Effector memory CD4-positive, alpha-beta T cell (primary cell): ENCODE measurements around the gene SMPD3.
A peak's percentile ranks its signal among the peaks of the same experiment; 100 is the strongest.

Experiments
- DNase-seq, 3 donors: peaks; one replicate each; pipeline ENCODE4 v3.0.0-alpha.2; 2020
- H3K27ac ChIP-seq: 2 replicates; pipeline ENCODE4 v1.7.0; 2013; ENCODE audit warnings: mild to moderate bottlenecking, low read length, moderate library complexity; ENCODE audit not compliant: insufficient read depth, poor library complexity, severe bottlenecking
- H3K27me3 ChIP-seq: replicated peaks from 2 replicates; pipeline ENCODE4 v1.7.0; 2013; ENCODE audit warnings: mild to moderate bottlenecking, low read length; ENCODE audit not compliant: insufficient read depth, control insufficient read depth, poor library complexity, severe bottlenecking
- H3K36me3 ChIP-seq: 2 replicates; pipeline ENCODE4 v1.7.0; 2013; ENCODE audit warnings: mild to moderate bottlenecking, low read length, moderate library complexity; ENCODE audit not compliant: control insufficient read depth, insufficient read depth
- H3K4me1 ChIP-seq: 2 replicates; pipeline ENCODE4 v1.7.0; 2013; ENCODE audit warnings: low read length, mild to moderate bottlenecking; ENCODE audit not compliant: control insufficient read depth, insufficient read depth, poor library complexity, severe bottlenecking
- H3K4me3 ChIP-seq: 2 replicates; pipeline ENCODE4 v1.7.0; 2013; ENCODE audit warnings: low read length, low read depth, mild to moderate bottlenecking; ENCODE audit not compliant: insufficient read depth, poor library complexity, severe bottlenecking
- H3K9me3 ChIP-seq: 2 replicates; pipeline ENCODE4 v1.7.0; 2013; ENCODE audit warnings: mild to moderate bottlenecking, low read length, moderate library complexity; ENCODE audit not compliant: control insufficient read depth

SMPD3 gene

GRCh38 chr16:68473358-68474070, 25.2 kb upstream of the SMPD3 start:
- H3K36me3 ChIP-seq: no peaks in the 10 kb centered on the region
- H3K27ac ChIP-seq: no peak overlapping the region
- H3K27me3 ChIP-seq: no peaks in the 10 kb centered on the region
- H3K4me1 ChIP-seq: peaks cover 15% of the 10 kb centered on the region
- DNase-seq: no peak
- H3K4me3 ChIP-seq: no peak overlapping the region
- no peaks in the 10 kb centered on the region for H3K9me3 ChIP-seq

DNA sequence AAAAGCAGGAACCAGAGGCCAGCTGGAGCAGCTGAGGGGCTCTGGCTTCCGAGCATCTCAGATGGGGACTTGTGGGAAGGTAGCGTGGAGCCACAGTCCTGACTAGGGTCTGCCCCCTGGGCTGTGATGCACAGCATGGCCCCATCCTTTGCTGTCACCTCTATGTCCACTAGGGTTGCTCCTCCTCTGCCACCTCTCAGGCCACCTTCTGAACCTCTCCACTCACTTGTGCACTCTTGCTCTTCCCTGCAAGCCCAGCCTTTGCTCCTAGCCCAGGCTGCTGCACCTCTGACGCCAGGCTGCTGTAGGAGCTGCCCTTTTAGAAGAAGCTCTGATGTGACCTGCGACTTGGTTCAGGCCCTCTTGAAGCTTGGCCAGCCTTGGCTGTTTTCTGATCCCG, 24.3 kb upstream of the SMPD3 start:
- no peaks in the 10 kb centered on the region for H3K36me3 ChIP-seq
- no peak for DNase-seq
- no peak overlapping the region for H3K4me3 ChIP-seq
- no peak overlapping the region for H3K27ac ChIP-seq
- H3K4me1 ChIP-seq: peaks cover 15% of the 10 kb centered on the region
- H3K27me3 ChIP-seq: no peaks in the 10 kb centered on the region
- H3K9me3 ChIP-seq: no peaks in the 10 kb centered on the region

GRCh38 chr16:68470461-68471150, 22.3 kb upstream of the SMPD3 start:
- H3K9me3 ChIP-seq: no peaks in the 10 kb centered on the region
- H3K4me3 ChIP-seq: peak overlapping the region; percentile 61
- H3K27ac ChIP-seq: peak overlapping the region; percentile 29
- H3K27me3 ChIP-seq: no peaks in the 10 kb centered on the region
- H3K4me1 ChIP-seq: peaks cover 15% of the 10 kb centered on the region
- DNase-seq: no peak
- H3K36me3 ChIP-seq: no peaks in the 10 kb centered on the region

DNA sequence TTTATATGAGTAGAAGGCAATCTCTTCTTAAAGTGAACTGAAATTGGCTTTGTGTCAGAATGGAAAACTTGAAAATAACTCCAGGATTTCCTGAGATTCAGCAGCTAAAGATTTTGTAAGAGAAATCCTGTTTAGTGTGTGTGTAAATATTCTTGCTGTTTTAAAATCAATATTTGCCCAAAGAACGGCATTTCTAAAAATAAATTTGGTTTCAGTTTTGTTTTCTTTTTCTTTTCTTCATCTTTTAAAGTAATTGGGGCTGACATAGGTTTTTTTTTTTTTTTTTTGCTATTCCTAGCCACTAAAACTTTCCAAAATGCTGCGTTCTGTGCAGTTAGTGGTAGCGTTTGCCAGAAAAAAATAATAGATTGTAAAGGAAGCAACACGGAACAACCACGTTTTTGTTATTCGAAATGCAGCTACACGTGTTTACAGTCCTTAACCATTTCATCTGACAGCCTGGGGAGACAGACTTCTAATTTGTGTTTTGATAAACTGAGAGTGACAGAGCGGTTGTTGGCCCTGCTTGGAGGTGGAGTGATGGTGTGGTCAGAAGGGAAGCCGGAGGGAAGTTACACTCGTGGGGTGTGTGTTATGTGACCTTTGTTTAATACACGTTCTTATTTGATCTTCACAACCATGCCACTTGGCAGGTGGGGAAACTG, 21.6 kb upstream of the SMPD3 start:
- peaks cover 15% of the 10 kb centered on the region for H3K4me1 ChIP-seq
- H3K9me3 ChIP-seq: no peaks in the 10 kb centered on the region
- DNase-seq: no peak
- no peaks in the 10 kb centered on the region for H3K36me3 ChIP-seq
- peak overlapping the region; percentile 61 for H3K4me3 ChIP-seq
- no peaks in the 10 kb centered on the region for H3K27me3 ChIP-seq
- peak overlapping the region; percentile 29 for H3K27ac ChIP-seq

DNA sequence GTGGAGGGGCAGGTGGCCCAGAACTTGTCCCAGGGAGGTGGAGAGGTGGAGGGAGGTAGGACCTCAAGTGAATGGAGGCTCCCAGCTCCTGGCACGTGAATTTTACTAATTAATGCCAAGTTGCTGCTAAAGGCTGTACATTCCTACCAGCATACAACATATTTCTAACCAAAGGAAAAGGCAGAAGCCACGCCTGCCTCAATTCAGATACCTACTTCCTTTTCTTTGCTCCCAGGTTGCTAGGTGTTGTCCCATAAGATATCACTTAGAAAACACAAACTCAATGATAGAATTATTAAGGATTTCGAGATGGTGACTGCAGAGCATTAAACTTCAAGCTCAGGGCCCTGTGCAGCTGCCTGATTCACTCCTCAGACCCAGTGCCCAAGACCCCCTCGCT, 20.5 kb upstream of the SMPD3 start:
- no peak for DNase-seq
- no peaks in the 10 kb centered on the region for H3K27me3 ChIP-seq
- peaks cover 15% of the 10 kb centered on the region for H3K4me1 ChIP-seq
- H3K36me3 ChIP-seq: no peaks in the 10 kb centered on the region
- H3K4me3 ChIP-seq: no peak overlapping the region
- no peaks in the 10 kb centered on the region for H3K9me3 ChIP-seq
- H3K27ac ChIP-seq: no peak overlapping the region

DNA sequence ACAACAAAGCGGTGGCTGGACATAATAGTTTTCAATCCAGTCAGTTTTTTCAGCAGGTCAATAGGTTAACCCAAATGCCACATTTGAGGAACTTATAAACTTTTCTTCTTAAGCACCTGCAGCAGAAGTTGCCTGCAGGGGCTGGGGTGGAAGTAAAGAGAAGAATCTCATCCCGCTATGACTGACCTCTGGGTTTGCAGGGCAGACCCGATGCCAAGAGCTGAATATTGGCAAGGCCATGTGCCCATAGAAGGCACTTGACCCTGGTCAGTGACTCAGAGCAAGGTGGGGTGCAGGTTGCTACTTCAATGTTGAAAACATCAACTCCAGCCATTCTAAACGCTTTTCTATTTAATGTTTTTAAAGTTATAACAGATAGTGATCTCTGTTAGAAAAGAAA, 17.9 kb upstream of the SMPD3 start:
- Histone ChIP-seq H3K9me3 (no peaks in the 10 kb centered on the region), H3K4me1 (peaks cover 15% of the 10 kb centered on the region), H3K27me3 (no peaks in the 10 kb centered on the region), H3K36me3 (no peaks in the 10 kb centered on the region), H3K4me3 (no peak overlapping the region), H3K27ac (no peak overlapping the region)
- DNase-seq: no peak

GRCh38 chr16:68463904-68464303, 15.6 kb upstream of the SMPD3 start:
- no peak for DNase-seq
- Histone ChIP-seq H3K4me1 (no peaks in the 10 kb centered on the region), H3K27ac (no peak overlapping the region), H3K27me3 (no peaks in the 10 kb centered on the region), H3K9me3 (no peaks in the 10 kb centered on the region), H3K4me3 (no peak overlapping the region), H3K36me3 (no peaks in the 10 kb centered on the region)

- H3K36me3 ChIP-seq: no peaks in the 10 kb centered on the region
- H3K4me3 ChIP-seq: no peak overlapping the region
- H3K9me3 ChIP-seq: no peaks in the 10 kb centered on the region
- no peaks in the 10 kb centered on the region for H3K27me3 ChIP-seq
- H3K27ac ChIP-seq: no peak overlapping the region
- H3K4me1 ChIP-seq: no peaks in the 10 kb centered on the region
- no peak for DNase-seq
Measured at GRCh38 chr16:68460067-68460466, 11.8 kb upstream of the SMPD3 start.

DNA sequence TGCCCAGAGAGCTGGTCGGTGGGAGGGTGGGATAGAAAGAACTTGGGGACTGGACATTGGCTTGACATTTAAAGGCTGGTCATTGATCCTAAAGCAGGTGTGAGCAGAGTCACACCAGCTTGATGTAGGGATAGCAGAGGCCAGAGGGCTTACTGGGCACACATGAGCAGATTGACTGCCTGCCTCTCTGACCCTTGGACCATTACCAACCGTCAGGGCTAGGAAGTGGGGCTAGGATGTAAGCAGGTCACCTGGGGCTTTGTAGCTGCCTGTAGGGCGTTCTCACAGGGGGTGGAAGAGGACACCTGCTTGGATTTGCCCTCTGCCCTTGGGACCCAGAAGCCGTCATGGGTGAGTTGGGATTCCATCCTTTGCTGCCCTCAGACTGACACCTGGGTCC, 11.1 kb upstream of the SMPD3 start:
- Histone ChIP-seq H3K36me3 (no peaks in the 10 kb centered on the region), H3K4me3 (no peak overlapping the region)
- no peak for DNase-seq

DNA sequence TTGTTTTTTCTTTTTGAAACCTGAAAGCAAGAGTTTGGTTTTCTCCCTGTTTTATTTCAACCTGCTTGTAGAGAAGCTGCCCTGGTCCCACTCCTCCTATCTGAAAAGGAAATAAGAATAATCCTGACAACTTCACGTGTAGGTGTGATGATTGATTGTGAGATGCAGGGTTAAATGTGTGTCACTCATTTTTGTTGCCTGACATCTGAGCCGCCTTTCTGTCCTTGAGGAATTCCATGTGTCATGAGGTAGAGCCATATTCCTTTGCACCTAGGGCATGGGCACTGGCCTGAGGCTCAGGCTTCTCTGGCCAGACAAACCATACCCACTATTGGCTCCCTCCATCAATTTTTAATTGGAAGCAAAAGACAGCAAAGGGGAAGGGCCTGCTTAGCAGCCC, 10.2 kb upstream of the SMPD3 start:
- Histone ChIP-seq H3K27ac (no peak overlapping the region), H3K36me3 (no peaks in the 10 kb centered on the region), H3K4me1 (no peaks in the 10 kb centered on the region), H3K9me3 (no peaks in the 10 kb centered on the region), H3K27me3 (no peaks in the 10 kb centered on the region), H3K4me3 (no peak overlapping the region)
- no peak for DNase-seq

More for the DNA sequence above, 11.1 kb upstream of the SMPD3 start:
- Histone ChIP-seq H3K27ac (no peak overlapping the region), H3K9me3 (no peaks in the 10 kb centered on the region), H3K27me3 (no peaks in the 10 kb centered on the region), H3K4me1 (no peaks in the 10 kb centered on the region)
